Measurements from ENCODE around the gene FAM20A. TPM values are rescaled to one million over a fixed set of nuclear protein-coding genes. Genes with fewer than 3 reads are reported as not detected.

FAM20A gene
- total RNA-seq: 4.7 TPM

- DNase-seq: no peak
These were observed at the start of gene FAM20A for GRCh38 chr17:68600931-68601564. Gene FAM20A (minus strand): TSS chr17:68601367. CDS start chr17:68600666, 701 bp downstream.

GRCh38 chr17:68649324-68649723 lies 48.2 kb upstream of the FAM20A start:
- DNase-seq: no peak

GRCh38 chr17:68646626-68647526 lies 45.7 kb upstream of the FAM20A start:
- no peak for DNase-seq

GRCh38 chr17:68642118-68642412 lies 40.9 kb upstream of the FAM20A start:
- DNase-seq: no peak

GRCh38 chr17:68641276-68642117 lies 40.3 kb upstream of the FAM20A start:
- no peak for DNase-seq

DNA sequence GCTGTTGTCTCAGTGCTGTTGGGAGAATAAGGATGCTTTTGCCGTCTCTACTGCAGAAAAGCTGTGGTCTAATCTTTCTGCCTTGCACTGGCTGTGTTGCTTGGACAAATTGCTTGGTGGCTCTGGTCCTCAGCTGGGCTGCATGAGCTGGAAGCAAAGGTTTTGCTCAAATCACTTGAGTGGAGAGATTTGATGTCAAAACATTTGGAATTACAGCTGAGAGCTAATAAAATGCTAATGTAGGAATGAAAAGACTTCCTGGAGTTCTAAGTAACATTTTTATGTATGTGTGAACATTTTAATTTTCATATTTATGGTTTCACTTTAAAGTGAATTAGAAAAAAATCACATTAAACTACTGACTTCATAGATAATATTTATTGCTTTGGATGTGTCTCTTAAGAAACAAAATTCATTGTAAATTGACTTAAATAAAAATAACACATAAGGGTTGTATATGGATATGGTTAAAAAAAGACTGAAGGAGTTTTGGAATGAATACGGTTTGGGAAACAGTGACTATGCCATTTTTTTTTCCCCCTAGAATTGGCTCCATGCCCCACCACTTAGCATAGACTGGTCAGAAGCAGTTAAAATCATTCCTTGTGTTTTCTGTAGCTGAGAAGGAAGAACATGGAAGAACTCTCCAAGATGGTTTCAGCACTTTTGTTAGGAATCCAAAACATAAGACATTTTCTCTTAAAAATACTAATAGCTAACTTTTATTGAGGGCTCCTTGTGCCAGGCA lies 39.2 kb upstream of the FAM20A start:
- peak; percentile 38 for DNase-seq

DNA sequence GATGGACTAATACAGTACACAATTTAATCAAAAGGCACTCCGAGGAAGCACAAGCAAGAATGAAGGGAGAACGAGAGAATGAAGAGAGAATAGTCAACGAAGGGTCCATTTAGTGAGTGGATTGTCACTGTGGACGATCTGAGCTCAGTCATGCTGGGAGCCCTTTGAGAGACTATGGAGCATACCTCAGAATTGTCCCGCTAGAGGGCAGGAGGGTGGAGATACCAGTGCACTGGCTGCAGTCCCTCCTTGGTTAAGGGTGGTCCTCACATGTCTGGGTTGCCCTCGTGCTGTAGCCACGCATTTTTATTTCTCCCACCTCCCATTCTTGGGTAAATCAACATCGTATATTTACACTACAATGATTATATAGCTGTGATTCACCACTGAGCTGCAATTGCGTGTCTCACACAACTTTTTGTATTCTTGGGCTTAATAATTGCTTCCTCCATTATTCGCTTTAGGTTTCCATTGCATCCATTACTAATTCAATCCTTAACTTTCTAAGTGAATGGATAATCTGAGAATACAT lies 33.2 kb upstream of the FAM20A start:
- DNase-seq: no peak

DNA sequence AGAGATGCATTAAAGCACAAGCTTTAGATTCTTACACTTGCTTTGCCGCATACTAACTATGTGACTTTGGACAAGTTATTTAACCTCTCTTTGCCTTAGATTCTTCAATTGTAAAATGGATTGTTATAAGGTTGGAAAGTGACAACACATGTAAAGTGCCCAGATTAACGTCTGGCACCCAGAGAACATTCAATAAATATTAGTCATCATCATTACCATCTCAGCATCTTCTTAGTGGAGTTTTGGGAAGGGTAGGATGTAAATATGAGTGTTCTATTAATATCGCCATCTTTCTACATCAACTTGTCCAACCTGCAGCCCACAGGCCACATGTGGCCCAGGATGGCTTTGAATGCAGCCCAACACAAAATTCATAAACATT lies 27.4 kb upstream of the FAM20A start:
- DNase-seq: no peak

DNA sequence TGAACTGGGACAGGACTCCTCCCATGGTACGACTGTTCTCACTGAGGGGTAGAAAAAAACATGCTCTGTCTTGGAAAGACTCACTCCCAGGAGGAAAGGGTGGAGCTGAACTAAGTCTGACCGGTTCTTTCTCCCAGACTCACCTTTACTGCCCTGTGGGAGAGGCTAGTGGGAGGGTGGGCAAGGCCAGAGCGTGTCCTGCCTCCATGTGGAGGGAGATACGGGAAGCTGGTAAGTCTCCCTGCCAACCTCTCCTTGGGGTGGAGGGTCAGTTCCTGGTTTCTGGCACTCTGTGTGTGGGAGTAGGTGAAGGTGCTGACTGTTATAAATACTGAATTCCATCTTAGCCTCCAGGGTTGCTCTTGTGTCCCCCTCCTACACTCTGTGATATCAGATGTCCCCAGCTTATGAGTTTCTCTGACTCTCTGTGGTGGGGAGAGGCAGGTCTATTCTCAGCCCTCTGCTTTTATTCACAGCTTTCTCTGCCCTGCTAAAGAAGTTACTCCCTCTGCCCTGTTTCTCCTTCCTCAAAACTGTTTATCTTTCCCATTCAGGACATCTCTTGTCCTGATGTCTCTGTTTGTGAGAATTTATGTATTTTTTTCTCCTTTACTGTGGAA lies 26.9 kb upstream of the FAM20A start:
- no peak for DNase-seq

DNA sequence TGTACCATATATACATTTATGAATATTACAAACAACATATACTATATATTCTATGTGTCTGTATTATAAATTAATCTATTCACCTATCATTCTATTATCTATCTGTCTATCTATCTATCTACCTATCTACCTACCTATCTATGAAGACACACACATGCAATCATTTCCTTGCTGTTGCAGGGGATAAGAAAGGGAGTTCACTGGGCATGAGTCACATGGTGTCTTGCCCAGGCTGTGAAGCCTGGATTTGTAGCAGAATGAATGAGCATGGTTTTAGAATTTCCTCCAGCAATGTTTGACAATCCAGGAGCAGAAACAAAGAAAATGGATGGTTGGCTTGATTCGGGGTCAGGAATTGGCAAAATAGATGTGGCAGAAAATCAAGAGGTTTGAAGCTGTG lies 23.2 kb upstream of the FAM20A start:
- no peak for DNase-seq

- no peak for DNase-seq
These were observed 22.6 kb upstream of the FAM20A start for GRCh38 chr17:68623811-68624210.

GRCh38 chr17:68622423-68622822 lies 21.3 kb upstream of the FAM20A start:
- DNase-seq: no peak

- DNase-seq: no peak
These were observed 19.9 kb upstream of the FAM20A start for GRCh38 chr17:68621065-68621464.

GRCh38 chr17:68616334-68616733 lies 15.2 kb upstream of the FAM20A start:
- DNase-seq: no peak

DNA sequence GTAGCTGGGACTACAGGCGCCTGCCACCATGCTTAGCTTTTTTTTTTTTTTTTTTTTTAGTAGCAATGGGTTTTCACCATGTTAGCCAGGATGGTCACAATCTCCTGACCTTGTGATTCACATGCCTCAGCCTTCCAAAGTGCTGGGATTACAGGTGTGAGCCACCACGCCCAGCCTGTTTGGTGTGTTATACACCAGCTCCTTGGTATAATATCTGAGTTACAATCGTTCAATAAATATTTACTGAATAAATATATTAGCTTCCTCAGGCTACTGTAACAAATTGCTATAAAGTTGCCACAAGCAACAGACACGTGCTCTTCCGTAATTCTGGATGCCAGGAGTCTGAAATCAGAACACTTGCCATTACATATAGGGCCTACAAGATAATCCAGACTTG lies 13.6 kb upstream of the FAM20A start:
- no peak for DNase-seq

- DNase-seq: no peak
These were observed 12.7 kb upstream of the FAM20A start for GRCh38 chr17:68613739-68614298.

- no peak for DNase-seq
These were observed 11.7 kb upstream of the FAM20A start for GRCh38 chr17:68612923-68613292.

DNA sequence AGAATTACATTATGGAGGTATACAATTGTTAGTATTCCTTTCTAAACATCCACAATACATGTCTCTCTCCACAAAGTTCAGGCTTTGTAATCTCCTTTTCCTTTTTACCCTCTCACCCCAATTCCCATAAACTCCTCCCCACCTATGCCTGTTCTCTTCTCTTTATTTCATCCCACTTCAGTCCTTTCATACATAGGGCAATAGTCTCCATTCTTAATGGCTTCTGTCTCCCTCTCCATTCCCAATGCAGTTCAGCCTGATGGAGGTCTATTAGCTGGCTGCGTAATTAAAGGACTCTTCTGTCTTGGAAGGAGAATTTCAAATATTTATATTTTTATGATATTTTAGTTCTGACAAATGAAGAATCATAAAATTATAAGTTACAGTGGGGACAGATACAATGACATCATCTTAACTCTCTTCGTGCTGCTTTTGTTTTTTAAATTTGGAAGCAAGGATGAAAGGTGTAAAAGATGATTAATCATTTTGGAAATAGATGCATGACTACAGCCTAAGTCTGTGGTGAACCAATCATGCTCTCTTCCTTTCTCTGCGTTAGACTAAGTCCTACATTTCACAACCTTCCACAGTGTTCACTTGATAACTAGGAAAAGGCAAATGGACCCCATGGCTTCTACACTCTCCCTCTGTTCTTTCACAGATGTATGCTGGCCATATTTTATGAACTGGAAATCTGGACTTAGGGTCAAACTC lies 11.2 kb upstream of the FAM20A start:
- no peak for DNase-seq

DNA sequence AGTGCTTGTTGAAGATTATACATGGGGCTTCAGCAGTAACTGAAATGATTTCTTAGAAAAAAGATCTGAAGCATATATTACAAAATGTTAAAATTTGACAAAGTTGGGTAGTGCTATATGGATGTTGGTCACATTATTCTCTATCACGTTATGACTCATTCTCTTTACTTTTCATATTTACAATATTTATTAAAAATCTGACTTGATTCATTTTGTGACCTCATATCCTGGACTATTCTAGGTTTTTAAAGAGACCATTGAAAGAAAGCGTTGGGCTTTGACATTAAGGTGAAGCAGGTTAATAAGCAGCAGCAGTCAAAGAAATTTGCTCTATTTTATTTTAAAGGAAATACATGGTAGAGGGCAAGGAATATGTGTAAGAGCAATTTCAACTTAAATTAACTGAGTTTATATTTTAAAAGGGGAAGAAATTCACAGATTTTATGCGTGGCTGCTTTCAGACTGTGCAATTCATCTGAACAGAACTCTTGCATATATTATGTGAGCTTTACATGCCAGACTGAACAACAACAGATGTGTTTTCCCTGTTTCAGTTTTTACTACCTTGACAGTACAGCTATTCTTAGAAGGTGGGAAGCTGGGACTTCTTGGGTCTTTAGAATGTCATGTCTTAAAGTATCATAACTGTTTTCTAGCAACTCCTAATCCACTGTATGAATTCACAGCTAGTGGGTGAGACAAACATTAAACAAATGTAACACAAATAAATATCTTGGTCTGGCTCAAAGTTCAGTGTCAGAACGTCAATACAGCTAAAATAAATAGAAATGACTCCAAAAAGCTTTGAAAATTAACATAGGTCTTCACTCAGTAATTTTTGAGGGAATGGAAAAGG lies 10.4 kb upstream of the FAM20A start:
- DNase-seq: no peak

- DNase-seq: no peak
These were observed 9.4 kb upstream of the FAM20A start for GRCh38 chr17:68610554-68610953.
